HepG2 (cell line): ENCODE results near the gene VIM.

Source experiments
- ASH2L ChIP-seq: fragments of 300-600, 200-600 bp; sonication (generic); IDR thresholded peaks from 2 replicates; pipeline ENCODE4 v1.7.0; 2017; ENCODE audit warnings: low read depth, mild to moderate bottlenecking, moderate library complexity, mixed read lengths, low read length; ENCODE audit not compliant: insufficient read length
- EZH2 ChIP-seq: conservative IDR thresholded peaks from 2 replicates; pipeline ENCODE4 v1.6.1; 2012; ENCODE audit warnings: mild to moderate bottlenecking, low read depth, low read length, moderate library complexity
- MED8 ChIP-seq: sonication (generic); formaldehyde crosslinking; IDR thresholded peaks from 2 replicates; pipeline ENCODE4 v1.8.1; 2023; ENCODE audit warnings: mild to moderate bottlenecking, missing genetic modification reagents; ENCODE audit not compliant: insufficient replicate concordance
- NCOA2 ChIP-seq: sonication (generic); formaldehyde crosslinking; IDR thresholded peaks from 2 replicates; pipeline ENCODE4 v1.8.0; 2022; ENCODE audit warnings: inconsistent platforms
- NFIC ChIP-seq: IDR thresholded peaks from 2 replicates; pipeline ENCODE4 v1.6.1; 2012; ENCODE audit warnings: mild to moderate bottlenecking, low read length, inconsistent platforms
- ONECUT2 ChIP-seq: sonication (generic); formaldehyde crosslinking; IDR thresholded peaks from 2 replicates; pipeline ENCODE4 v1.4.0; 2020; ENCODE audit warnings: missing genetic modification reagents
- TAF1 ChIP-seq: sonication (generic); formaldehyde crosslinking; IDR thresholded peaks from 2 replicates; pipeline ENCODE4 v1.4.0; 2020; ENCODE audit warnings: missing genetic modification reagents
- TBX3 ChIP-seq: fragments of 450-650 bp; IDR thresholded peaks from 2 replicates; pipeline ENCODE4 v1.6.1; 2017; ENCODE audit warnings: antibody characterized with exemption, mild to moderate bottlenecking, inconsistent platforms, borderline replicate concordance
- ZNF484 ChIP-seq: sonication (generic); formaldehyde crosslinking; IDR thresholded peaks from 2 replicates; pipeline ENCODE4 v1.5.1; 2020; ENCODE audit warnings: mild to moderate bottlenecking, low read depth, missing genetic modification reagents, borderline replicate concordance
- TF ChIP-seq, protein P1 (sequence below), 2 experiments: sonication (generic) in 1 of 2; formaldehyde crosslinking in 1 of 2; IDR thresholded peaks; 2 replicates each; pipeline versions ENCODE4 v1.5.1 to v1.6.1; 2011 to 2020; ENCODE audit warnings: borderline replicate concordance in 1 of 2, low read depth in 1 of 2, low read length in 1 of 2, mild to moderate bottlenecking in 1 of 2, missing genetic modification reagents in 1 of 2, moderate library complexity in 1 of 2
- TF ChIP-seq, protein P2 (sequence below): sonication (generic); formaldehyde crosslinking; IDR thresholded peaks from 2 replicates; pipeline ENCODE4 v1.5.0; 2020; ENCODE audit warnings: mild to moderate bottlenecking, missing genetic modification reagents, moderate library complexity
- TF ChIP-seq, protein P3 (sequence below): sonication (generic); formaldehyde crosslinking; IDR thresholded peaks from 2 replicates; pipeline ENCODE4 v1.8.0; 2022; ENCODE audit warnings: mild to moderate bottlenecking, missing genetic modification reagents; ENCODE audit not compliant: insufficient replicate concordance

DNA sequence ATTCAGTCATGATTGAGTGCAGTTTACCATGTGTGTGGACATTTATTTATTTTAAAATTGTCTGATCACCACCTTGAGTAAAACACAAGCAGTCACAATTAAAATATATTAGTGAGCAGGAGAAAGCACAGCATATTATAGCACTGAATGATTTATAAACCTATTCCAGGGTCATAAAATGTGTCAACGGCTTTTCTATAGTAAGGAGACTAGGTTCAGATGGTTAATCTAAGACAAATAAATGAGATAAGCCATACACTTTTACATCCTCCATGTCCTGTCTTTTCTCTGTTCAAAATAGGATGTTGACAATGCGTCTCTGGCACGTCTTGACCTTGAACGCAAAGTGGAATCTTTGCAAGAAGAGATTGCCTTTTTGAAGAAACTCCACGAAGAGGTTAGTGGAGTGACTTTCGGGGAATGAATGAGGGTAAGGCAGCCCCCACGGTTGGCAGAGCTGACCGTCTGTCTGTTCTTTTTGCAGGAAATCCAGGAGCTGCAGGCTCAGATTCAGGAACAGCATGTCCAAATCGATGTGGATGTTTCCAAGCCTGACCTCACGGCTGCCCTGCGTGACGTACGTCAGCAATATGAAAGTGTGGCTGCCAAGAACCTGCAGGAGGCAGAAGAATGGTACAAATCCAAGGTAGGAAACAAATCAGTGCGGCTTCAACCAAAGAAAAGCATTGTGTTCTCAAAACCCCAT lies 5.4 kb downstream of the VIM start:
- no peak for TF ChIP-seq ZNF484
- TF ChIP-seq, protein P1, sequence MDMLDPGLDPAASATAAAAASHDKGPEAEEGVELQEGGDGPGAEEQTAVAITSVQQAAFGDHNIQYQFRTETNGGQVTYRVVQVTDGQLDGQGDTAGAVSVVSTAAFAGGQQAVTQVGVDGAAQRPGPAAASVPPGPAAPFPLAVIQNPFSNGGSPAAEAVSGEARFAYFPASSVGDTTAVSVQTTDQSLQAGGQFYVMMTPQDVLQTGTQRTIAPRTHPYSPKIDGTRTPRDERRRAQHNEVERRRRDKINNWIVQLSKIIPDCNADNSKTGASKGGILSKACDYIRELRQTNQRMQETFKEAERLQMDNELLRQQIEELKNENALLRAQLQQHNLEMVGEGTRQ (IDR thresholded peaks at IDR 0.05; ENCODE audit: low read depth, low read length), result no peak
- TF ChIP-seq, protein P1 (CRISPR knock-in tag; IDR thresholded peaks at IDR 0.05; ENCODE audit: borderline replicate concordance), result no peak
- TF ChIP-seq, protein P2, sequence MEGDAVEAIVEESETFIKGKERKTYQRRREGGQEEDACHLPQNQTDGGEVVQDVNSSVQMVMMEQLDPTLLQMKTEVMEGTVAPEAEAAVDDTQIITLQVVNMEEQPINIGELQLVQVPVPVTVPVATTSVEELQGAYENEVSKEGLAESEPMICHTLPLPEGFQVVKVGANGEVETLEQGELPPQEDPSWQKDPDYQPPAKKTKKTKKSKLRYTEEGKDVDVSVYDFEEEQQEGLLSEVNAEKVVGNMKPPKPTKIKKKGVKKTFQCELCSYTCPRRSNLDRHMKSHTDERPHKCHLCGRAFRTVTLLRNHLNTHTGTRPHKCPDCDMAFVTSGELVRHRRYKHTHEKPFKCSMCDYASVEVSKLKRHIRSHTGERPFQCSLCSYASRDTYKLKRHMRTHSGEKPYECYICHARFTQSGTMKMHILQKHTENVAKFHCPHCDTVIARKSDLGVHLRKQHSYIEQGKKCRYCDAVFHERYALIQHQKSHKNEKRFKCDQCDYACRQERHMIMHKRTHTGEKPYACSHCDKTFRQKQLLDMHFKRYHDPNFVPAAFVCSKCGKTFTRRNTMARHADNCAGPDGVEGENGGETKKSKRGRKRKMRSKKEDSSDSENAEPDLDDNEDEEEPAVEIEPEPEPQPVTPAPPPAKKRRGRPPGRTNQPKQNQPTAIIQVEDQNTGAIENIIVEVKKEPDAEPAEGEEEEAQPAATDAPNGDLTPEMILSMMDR (CRISPR knock-in tag), result no peak
- no peak for TF ChIP-seq TAF1 (CRISPR knock-in tag)
- TF ChIP-seq EZH2, result no peak
- TF ChIP-seq ASH2L, result no peak
- TF ChIP-seq, protein P3, sequence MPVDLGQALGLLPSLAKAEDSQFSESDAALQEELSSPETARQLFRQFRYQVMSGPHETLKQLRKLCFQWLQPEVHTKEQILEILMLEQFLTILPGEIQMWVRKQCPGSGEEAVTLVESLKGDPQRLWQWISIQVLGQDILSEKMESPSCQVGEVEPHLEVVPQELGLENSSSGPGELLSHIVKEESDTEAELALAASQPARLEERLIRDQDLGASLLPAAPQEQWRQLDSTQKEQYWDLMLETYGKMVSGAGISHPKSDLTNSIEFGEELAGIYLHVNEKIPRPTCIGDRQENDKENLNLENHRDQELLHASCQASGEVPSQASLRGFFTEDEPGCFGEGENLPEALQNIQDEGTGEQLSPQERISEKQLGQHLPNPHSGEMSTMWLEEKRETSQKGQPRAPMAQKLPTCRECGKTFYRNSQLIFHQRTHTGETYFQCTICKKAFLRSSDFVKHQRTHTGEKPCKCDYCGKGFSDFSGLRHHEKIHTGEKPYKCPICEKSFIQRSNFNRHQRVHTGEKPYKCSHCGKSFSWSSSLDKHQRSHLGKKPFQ (CRISPR knock-in tag), result no peak
- TF ChIP-seq NCOA2 (CRISPR knock-in tag), result no peak
- no peak for TF ChIP-seq ONECUT2
- TF ChIP-seq TBX3, result no peak
- no peak for TF ChIP-seq MED8 (CRISPR knock-in tag)
- TF ChIP-seq NFIC, result no peak
